GM18499 (cell line): Measurements from ENCODE around the gene ACKR3.

Experiments used
- ATAC-seq: cut with Tn5 transposase; IDR thresholded peaks from one replicate; pipeline ENCODE4 v1.9.1; 2021; ENCODE audit warnings: moderate number of reproducible peaks; ENCODE audit not compliant: insufficient read depth, unreplicated experiment

Gene ACKR3

GRCh38 chr2:236566596-236566995 is 3.0 kb upstream of the ACKR3 start:
- ATAC-seq = no peak

- no peak for ATAC-seq
These were observed 1.3 kb upstream of the ACKR3 start for GRCh38 chr2:236568068-236568921.

- ATAC-seq = no peak
These were observed 578 bp upstream of the ACKR3 start for GRCh38 chr2:236568922-236569572.

DNA sequence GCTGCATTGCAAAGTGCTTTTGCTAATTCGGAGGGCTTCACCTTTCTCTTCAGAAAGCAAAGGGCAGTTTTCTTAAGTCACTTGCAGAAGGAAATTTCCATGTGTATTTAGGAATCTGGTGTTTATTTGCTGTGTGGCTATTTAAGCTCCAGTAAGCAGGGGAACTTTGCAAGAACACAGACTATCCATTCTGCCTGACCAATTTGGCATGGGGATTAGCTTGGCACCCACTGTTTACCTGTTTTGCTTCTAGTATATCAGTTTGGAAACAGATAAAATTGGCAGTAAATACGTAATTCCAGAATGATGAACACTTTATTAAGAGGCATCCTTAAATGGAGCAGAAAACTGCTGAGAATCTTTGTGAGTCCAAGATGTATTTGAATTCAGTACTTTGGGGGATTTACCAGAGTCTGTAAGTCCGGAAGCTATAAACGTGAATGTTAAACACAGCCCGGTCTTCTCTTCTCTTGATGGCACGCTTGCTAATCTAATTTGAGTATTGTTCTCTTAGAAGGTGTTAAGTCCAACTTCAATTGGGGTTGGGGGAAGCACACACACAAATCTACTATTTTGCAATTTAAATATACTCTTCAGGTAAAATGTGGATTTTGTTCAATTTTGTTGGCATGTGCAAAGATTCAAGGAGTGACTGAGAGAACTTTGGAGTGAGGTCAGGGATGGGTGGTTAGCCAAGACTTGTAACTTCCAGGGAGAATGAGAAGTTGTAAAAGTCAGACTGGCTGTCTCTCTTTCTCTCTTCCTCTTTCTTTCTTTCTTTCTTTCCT is 650 bp downstream of the ACKR3 start:
- ATAC-seq = no peak

- no peak for ATAC-seq
These were observed 1.5 kb downstream of the ACKR3 start for GRCh38 chr2:236571145-236571544.

GRCh38 chr2:236572482-236572881 is 2.9 kb downstream of the ACKR3 start:
- ATAC-seq = no peak

DNA sequence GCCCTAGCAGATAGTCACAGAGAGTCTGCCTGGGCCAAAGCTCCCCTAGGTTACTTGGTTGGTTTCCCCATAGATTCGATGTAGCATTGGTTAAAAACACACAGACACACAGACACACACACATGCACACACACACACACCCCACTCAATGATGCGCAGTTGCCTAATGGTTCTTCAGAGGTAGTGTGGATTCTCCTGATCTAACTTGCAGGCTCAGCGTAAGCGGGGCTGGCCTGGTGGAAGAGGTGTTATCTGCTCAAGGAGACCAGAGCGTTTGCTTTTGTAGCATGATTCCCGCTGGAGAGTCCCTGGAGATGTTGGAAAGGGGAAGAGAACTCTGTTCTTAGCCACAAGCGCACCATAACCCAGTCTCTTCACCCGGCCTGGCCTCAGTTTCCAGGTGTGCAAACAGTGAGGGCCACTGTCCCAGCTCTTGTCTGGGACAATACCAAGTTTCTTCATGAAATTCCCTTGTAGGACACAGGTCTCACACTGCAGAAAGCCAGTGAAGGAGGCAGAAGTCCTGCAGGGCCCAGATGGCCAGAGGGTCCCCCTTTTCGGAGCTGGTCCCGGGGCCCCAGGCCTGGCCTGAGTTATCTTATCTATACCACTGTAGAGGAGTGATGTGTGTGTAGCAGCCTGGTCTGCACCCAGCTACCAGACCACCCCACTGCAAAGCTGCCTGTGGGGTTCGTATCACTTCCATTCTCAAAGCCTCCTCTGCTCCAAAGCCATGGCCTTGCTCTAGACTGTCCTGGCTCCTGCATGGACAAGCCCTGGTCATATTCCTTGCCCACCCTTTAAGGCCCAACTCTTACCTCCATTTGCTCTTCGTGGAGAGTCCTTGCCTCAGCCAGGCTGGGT is 3.7 kb downstream of the ACKR3 start:
- ATAC-seq = no peak

DNA sequence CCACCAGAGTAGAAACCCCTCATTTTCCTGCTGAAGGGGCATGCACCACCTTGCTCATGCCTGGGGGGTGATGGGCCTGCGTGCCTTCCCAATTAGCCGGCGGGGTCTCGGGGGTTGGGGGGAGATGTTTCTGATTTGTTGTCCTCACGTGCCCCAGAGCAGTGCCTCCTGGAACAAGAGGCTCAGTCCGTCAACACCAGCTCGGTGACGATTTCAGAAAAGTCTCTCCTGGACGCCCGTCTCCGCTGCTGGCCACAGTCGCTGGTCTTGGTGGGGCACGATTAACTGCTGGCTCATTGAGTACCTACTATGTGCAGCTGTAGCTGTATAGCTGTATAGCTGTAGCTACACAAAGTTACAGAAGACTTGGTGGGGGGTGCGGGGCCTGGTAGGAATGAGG is 4.4 kb downstream of the ACKR3 start:
- ATAC-seq = no peak

DNA sequence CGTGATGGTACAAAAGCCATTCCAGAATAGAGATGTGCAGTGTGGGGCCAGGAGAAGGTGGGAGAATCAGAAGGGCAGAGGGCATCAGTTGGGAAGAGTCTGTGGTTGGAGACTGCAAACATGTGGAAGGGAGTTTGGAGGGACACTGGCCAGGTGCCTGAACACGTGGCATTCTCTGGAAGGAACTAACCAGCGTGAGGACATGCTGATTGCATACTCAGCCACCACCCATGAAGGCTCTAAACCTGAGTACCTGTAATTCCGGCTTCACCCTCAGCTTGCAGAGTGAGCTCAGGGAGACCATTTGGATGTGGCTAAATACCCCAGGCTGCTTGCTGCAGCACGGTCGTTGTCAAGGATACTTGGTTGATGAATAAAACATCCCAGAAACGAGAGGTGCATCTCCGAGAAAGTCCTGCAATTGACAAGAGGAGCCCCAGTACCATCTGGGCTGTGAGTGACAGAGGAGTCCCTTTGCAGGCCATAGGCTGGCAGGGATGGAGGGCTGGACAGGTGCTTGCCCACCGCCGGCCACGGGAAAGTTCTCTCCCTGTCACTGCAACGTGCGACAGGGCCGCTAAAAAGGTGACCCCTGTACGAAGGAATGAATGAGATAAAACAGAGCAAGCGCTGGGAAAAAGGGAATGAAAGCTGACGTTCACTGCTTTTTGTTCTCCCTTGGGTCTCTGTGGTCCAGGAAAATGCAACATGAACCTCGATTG is 5.0 kb downstream of the ACKR3 start:
- ATAC-seq = no peak

GRCh38 chr2:236575510-236575909 is 5.9 kb downstream of the ACKR3 start:
- ATAC-seq = no peak

DNA sequence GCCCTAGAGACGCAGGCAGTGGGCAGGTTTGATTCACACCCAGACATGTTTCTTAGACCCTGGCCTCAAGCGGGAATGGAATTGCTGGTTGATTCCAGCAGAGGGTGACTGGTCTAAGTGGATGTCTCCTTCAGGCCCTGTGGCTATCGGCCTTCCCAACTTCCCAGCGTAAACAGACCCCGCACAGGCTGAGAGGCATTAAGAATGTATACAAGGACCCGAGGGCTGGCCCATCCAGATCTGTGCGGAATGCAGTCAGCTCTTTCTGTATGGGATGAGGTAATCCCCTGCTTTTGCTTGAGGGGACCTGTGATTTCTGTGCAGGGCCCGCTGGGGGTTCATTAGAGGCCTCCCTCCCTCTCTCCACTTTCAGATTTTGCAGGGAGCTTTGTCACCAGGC is 6.5 kb downstream of the ACKR3 start:
- ATAC-seq = no peak

DNA sequence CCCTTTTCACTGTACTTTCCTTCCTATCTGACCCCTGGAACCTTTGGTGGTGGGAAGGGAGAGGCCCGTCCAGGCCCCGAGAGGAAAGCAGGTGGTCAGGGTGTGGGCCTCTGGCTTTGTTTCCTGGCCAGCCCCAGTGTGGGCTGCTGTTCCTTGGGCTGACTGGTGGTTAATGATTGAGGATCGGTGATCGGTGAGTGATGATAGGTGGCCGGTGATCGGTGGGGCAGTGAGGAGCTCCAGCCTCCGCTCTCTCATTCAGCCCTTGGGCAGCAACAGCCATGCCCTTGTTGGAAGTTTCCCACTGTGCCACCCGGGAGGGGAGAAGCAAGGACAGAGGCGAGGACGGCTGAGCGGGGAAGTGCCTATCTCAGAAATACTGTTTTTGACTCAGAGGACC is 7.3 kb downstream of the ACKR3 start:
- no peak for ATAC-seq

DNA sequence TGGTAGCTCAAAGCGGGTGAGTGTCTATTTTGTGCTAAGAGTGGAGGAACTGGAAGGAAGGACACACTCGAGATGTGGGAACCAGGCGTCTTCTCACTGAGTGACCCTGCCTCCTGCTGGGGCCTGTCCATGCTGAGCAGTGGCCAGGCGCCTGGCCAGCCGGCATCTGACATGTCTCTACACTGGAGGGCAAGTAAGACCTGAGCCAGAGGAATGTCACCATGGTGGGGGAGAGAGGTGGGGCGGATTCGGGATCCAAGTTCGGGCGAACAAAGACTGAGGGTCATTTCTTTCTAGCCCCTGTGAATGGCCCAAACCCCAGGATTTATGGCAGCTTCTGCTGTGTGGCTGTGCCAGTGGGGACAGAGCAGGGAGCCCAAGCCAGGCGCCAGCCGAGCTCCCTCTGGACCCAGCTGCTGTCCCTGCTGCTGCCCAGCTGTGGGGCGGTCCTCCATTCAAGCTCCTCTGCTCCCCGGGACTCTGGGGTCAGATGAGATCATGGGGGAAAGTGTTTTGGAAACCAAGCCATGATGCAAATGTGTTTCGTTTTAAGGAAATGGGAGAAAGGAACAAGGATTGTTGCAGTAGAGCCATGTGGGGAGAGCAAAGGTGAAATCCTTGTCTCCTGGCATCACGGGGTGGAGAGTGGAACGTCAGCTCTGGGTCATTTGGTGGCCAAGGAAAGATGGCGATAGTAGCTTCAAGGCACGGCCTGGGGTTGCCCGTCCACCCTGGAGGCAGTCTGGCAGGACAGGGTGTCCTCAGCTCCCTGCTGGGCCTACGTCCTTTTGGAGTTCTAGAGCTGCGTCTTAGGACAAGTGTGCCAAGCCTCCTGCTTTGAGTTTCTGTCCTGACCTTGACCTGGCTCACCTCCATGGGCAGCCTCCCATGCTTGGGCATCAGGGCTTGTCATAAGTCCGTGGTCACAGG is 8.1 kb downstream of the ACKR3 start:
- ATAC-seq = no peak

GRCh38 chr2:236578411-236578846 is 8.8 kb downstream of the ACKR3 start:
- no peak for ATAC-seq

- no peak for ATAC-seq
These were observed 9.6 kb downstream of the ACKR3 start for GRCh38 chr2:236579048-236579745.

- ATAC-seq = no peak
These were observed 10.2 kb downstream of the ACKR3 start for GRCh38 chr2:236579746-236580315.

GRCh38 chr2:236580746-236581355 is 11.2 kb downstream of the ACKR3 start:
- ATAC-seq = no peak
